GM21717 (cell line): ENCODE measurements around the gene B9D2.
A peak's percentile ranks its signal among the peaks of the same experiment; 100 is the strongest.

ENCODE experiments used
- ATAC-seq: cut with Tn5 transposase; IDR thresholded peaks from one replicate; pipeline ENCODE4 v1.9.1; 2021; ENCODE audit warnings: mild to moderate bottlenecking, moderate library complexity; ENCODE audit not compliant: unreplicated experiment

Gene B9D2

DNA sequence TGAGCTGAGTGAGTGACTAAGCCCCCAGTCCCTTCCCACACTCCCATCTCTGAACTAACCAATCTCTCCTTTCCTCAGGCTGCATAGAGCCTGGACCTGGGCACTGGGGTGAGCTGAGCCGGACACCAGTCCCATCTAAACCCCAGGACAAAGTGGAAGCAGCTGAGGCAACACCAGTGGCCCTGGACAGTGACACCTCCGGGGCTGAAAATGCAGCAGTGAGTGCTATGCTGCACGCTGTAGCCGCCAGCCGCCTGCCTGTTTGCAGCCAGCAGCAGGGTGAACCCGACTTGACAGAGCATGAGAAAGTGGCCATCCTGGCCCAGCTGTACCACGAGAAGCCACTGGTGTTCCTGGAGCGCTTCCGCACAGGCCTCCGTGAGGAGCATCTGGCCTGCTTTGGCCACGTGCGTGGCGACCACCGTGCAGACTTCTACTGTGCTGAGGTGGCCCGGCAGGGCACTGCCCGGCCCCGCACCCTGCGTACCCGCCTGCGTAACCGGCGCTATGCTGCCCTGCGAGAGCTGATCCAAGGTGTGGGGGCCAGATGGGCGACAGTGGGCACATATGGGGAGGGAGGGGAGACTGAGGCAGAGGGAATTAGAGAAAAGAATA is 47.5 kb downstream of the B9D2 start:
- no peak for ATAC-seq

GRCh38 chr19:41311613-41312012 is 52.3 kb downstream of the B9D2 start:
- no peak for ATAC-seq

- ATAC-seq, result no peak
Measured at GRCh38 chr19:41311072-41311471, 52.9 kb downstream of the B9D2 start.

DNA sequence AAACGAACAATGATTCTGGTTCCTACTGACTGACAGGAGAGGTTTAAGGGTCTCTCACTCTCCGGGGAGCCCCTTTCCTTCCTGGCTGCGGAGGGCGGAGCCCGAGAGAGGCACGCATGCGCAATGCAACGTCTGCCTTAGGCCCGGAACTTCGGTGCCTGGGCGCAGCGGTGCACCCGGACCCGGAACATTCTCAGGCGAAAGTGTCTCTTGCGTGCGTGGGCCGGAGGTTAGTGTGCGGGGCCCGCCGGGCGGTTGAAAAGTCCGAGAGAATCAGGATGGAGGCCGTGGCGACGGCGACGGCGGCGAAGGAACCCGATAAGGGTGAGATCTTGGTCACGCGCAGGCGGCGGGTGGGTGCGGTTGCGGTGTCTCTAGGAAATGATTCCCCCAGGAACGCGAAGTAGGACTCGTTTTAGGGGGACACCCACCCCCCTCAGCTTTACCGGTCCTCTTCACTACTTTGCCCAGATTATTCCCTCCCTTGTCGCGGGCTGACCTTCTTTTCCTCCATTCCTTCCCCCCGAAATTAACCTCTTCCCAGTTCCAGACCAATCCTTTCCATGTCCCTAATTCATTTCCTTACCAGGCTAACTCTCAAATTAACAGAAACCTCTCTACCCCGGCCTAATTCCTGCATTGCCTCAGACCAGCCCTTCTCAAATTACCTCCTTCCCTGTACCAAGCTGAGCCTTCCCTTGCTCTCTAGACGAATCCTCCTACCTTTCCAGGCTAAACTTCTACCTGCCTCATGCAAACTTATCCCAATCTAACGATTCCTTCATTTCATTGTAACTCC is 53.7 kb downstream of the B9D2 start, which contains the start of gene CCDC97:
TSS of gene CCDC97 (plus strand) at position 140 of the 799 bp plus-strand sequence. CDS start at position 279, 139 bp downstream.
- peak; percentile 46 for ATAC-seq

GRCh38 chr19:41309180-41310032 is 54.5 kb downstream of the B9D2 start:
- no peak for ATAC-seq

GRCh38 chr19:41308450-41309179 is 55.3 kb downstream of the B9D2 start:
- no peak for ATAC-seq

GRCh38 chr19:41307954-41308449 is 55.9 kb downstream of the B9D2 start:
- no peak for ATAC-seq

GRCh38 chr19:41307090-41307875 is 56.7 kb downstream of the B9D2 start:
- no peak for ATAC-seq

GRCh38 chr19:41305927-41306793 is 57.8 kb downstream of the B9D2 start:
- no peak for ATAC-seq

DNA sequence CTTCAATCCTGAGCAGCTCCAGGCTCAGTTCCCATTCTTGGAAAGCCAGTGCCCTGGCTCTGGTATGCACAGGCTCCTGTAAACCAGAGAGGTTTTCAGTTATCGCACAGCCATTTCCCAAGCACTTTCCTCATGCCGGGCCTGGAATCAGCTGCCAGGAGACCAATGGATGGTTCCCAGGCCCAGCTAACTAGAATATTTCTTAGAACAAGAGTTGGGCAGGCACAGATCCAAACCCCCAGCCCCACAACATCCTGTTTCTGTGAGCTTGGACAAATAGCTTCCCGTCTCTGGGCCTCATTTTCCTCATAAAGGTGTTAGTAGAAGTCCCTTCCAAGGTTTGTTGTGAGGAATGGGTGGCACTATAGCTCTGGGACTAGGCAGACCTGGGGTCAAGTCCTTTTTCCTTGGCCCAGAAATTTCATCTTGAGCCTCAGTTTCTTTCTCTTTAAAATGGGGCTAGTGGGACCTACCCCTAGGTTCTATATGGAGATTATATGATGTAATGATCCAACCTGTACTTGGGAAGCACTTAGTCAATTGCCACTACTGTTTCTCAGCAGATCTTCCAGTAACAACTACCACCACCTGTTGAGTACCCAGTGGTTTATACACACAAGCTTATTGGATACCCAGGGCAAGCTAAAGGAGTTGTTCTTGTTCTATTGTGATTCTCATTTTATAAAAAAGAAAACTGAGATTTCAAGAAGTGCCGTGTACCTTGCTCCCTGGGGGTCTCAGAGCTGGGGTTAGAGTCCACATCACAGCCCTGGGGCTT is 59.1 kb downstream of the B9D2 start:
- no peak for ATAC-seq
